ENCODE data around the gene AGPAT4.

DNA sequence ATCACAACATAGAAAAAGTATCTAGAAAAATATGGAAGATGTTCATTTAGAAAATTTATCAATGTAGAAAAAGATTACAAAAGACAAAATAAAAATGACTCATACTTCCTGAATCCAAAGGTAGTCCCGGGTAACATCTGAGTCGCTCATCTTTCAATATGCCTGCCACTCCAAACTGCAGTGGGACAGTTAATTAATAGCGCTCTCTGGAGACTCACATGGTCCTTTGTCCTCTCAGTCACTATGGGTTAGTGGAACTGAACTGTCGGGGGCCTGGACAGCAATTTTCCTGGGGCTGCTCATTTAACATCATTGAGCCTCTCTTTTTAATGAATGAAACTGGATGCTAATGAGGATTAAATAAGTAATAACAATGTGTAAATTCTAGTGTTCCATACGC lies 178.9 kb downstream of the AGPAT4 start:
- TF ChIP-seq, protein P1, sequence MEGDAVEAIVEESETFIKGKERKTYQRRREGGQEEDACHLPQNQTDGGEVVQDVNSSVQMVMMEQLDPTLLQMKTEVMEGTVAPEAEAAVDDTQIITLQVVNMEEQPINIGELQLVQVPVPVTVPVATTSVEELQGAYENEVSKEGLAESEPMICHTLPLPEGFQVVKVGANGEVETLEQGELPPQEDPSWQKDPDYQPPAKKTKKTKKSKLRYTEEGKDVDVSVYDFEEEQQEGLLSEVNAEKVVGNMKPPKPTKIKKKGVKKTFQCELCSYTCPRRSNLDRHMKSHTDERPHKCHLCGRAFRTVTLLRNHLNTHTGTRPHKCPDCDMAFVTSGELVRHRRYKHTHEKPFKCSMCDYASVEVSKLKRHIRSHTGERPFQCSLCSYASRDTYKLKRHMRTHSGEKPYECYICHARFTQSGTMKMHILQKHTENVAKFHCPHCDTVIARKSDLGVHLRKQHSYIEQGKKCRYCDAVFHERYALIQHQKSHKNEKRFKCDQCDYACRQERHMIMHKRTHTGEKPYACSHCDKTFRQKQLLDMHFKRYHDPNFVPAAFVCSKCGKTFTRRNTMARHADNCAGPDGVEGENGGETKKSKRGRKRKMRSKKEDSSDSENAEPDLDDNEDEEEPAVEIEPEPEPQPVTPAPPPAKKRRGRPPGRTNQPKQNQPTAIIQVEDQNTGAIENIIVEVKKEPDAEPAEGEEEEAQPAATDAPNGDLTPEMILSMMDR (IDR thresholded peaks at IDR 0.05) = no peak
- no peak for TF ChIP-seq POLR2A (IDR thresholded peaks at IDR 0.05)
